Measurements from ENCODE around the gene DNAH8.

DNA sequence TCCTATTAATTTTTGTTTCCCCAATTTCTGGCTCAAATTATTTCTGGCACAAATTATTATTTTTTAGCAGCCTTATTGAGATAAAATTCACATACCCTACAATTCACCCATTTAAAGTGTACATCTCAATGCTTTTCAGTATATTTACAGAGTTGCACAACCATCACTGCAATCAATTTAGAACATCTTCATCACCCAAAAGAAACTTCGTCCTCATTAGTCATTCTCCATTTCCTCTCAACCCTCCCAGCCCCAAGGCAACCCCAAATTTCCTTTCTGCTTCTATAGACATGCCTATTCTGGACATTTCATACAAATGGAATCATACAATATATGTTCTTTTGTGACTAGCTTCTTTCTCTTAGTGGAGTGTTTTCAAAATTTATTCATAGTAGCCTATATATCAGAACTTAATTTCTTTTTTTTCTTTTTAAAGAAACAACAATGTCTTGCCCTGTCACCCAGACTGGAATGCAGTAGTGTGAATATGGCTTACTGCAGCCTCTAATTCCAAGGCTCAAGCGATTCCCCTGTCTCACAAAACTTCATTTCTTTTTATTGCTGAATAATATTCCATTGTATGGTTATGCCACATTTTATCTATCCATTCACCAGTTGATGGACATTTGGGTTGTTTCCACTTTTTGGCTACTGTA is 84.5 kb downstream of the DNAH8 start:
- TF ChIP-seq, protein P1, sequence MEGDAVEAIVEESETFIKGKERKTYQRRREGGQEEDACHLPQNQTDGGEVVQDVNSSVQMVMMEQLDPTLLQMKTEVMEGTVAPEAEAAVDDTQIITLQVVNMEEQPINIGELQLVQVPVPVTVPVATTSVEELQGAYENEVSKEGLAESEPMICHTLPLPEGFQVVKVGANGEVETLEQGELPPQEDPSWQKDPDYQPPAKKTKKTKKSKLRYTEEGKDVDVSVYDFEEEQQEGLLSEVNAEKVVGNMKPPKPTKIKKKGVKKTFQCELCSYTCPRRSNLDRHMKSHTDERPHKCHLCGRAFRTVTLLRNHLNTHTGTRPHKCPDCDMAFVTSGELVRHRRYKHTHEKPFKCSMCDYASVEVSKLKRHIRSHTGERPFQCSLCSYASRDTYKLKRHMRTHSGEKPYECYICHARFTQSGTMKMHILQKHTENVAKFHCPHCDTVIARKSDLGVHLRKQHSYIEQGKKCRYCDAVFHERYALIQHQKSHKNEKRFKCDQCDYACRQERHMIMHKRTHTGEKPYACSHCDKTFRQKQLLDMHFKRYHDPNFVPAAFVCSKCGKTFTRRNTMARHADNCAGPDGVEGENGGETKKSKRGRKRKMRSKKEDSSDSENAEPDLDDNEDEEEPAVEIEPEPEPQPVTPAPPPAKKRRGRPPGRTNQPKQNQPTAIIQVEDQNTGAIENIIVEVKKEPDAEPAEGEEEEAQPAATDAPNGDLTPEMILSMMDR (IDR thresholded peaks at IDR 0.05), result no peak
- TF ChIP-seq, protein P2, sequence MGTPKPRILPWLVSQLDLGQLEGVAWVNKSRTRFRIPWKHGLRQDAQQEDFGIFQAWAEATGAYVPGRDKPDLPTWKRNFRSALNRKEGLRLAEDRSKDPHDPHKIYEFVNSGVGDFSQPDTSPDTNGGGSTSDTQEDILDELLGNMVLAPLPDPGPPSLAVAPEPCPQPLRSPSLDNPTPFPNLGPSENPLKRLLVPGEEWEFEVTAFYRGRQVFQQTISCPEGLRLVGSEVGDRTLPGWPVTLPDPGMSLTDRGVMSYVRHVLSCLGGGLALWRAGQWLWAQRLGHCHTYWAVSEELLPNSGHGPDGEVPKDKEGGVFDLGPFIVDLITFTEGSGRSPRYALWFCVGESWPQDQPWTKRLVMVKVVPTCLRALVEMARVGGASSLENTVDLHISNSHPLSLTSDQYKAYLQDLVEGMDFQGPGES (IDR thresholded peaks at IDR 0.05; ENCODE audit: low read depth, low read length), result no peak
- no peak for TF ChIP-seq RXRA (IDR thresholded peaks at IDR 0.05; ENCODE audit: borderline replicate concordance, low read depth)
- TF ChIP-seq GATA2 (CRISPR knock-in tag; IDR thresholded peaks at IDR 0.05), result no peak
- TF ChIP-seq FOXJ3 (CRISPR knock-in tag; IDR thresholded peaks at IDR 0.05), result no peak
- TF ChIP-seq, protein P3, sequence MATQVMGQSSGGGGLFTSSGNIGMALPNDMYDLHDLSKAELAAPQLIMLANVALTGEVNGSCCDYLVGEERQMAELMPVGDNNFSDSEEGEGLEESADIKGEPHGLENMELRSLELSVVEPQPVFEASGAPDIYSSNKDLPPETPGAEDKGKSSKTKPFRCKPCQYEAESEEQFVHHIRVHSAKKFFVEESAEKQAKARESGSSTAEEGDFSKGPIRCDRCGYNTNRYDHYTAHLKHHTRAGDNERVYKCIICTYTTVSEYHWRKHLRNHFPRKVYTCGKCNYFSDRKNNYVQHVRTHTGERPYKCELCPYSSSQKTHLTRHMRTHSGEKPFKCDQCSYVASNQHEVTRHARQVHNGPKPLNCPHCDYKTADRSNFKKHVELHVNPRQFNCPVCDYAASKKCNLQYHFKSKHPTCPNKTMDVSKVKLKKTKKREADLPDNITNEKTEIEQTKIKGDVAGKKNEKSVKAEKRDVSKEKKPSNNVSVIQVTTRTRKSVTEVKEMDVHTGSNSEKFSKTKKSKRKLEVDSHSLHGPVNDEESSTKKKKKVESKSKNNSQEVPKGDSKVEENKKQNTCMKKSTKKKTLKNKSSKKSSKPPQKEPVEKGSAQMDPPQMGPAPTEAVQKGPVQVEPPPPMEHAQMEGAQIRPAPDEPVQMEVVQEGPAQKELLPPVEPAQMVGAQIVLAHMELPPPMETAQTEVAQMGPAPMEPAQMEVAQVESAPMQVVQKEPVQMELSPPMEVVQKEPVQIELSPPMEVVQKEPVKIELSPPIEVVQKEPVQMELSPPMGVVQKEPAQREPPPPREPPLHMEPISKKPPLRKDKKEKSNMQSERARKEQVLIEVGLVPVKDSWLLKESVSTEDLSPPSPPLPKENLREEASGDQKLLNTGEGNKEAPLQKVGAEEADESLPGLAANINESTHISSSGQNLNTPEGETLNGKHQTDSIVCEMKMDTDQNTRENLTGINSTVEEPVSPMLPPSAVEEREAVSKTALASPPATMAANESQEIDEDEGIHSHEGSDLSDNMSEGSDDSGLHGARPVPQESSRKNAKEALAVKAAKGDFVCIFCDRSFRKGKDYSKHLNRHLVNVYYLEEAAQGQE (IDR thresholded peaks at IDR 0.05; ENCODE audit: low read depth, low read length), result no peak
- no peak for TF ChIP-seq MEF2A (IDR thresholded peaks at IDR 0.05; ENCODE audit: borderline replicate concordance, low read depth)
- TF ChIP-seq GABPA (IDR thresholded peaks at IDR 0.05; ENCODE audit: low read depth), result no peak
- no peak for TF ChIP-seq EP300 (IDR thresholded peaks at IDR 0.05; ENCODE audit: borderline replicate concordance in 1 of 2, low read depth in 1 of 2, low read length in 1 of 2)
